PFSK-1 (cell line): ENCODE measurements around the gene ZSCAN16. TPM values are rescaled to one million over a fixed set of nuclear protein-coding genes. Genes with fewer than 3 reads are reported as not detected.
A peak's percentile ranks its signal among the peaks of the same experiment; 100 is the strongest.
"Not testable (repeated sequence)": the region's sequence is repeated elsewhere in the genome, so short reads cannot be mapped to it uniquely, and the experiment has no call there.

ENCODE experiments used
- FOXP2 ChIP-seq: optimal IDR thresholded peaks from 2 replicates; pipeline ENCODE3; 2011; ENCODE audit warnings: borderline replicate concordance, control low read depth, inconsistent platforms; ENCODE audit not compliant: insufficient read depth; ENCODE audit errors: extremely low read length, extremely low read depth
- POLR2AphosphoS5 ChIP-seq: IDR thresholded peaks from 2 replicates; pipeline ENCODE4 v1.6.1; 2012; ENCODE audit warnings: low read depth, mild to moderate bottlenecking, control low read depth, low read length, moderate library complexity
- SIN3A ChIP-seq: IDR thresholded peaks from 2 replicates; pipeline ENCODE4 v1.6.1; 2012; ENCODE audit warnings: mild to moderate bottlenecking, low read length, moderate library complexity, borderline replicate concordance; ENCODE audit not compliant: insufficient read depth
- TAF1 ChIP-seq: IDR thresholded peaks from 2 replicates; pipeline ENCODE4 v1.6.1; 2012; ENCODE audit warnings: low read length, control low read depth, borderline replicate concordance; ENCODE audit not compliant: insufficient read depth
- polyA plus RNA-seq: library from polyadenylated mRNA; unstranded; fragments of >200 nt; gene quantifications from one replicate; pipeline ENCODE4 v1.2.1, GENCODE V29; 2012; ENCODE audit warnings: low read depth, missing spikeins; ENCODE audit not compliant: insufficient read length
- TF ChIP-seq, protein P1 (sequence below), 2 experiments: IDR thresholded peaks; 2 replicates each; pipeline versions ENCODE4 v1.6.1 to v1.8.0; 2011 to 2012; ENCODE audit warnings: low read depth in 2 of 2, low read length in 2 of 2, control low read depth in 1 of 2, inconsistent platforms in 1 of 2, mild to moderate bottlenecking in 1 of 2, moderate library complexity in 1 of 2; ENCODE audit not compliant: insufficient read depth in 1 of 2

Gene ZSCAN16
- polyA plus RNA-seq, result 4.9 TPM

DNA sequence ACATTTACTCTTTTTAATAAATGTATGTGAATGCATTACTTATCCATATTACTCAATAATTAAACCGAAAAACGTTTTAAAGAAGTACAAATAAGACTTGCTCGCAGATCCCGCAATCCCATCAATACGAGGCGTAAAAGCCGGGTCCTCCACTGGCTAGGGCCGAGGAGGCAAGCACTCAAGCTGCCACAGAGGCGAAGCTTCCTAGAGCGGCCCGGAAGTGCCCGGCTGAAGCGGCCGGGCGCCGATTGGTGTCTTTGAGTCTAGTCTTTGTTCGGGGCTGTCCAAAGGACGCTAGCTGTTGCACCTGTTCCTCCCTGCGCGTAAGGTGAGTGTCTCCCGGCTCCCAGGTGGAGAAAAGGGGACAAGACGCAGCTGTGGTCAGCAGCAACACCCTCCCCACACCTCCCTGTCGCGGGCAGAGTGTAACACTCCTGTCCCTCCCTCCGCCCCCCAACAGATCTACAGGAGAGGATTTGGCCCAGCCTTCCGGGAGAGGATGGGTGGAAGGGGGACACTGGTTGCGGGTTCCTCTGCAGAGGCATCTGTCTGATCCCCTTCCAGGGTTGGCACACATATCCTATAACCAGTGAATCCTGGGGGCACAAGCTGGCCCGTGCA is at the start of gene ZSCAN16:
TSS of gene ZSCAN16 (plus strand) at position 260 of the 621 bp plus-strand sequence. CDS start 835 bp downstream, outside the sequence.
- TF ChIP-seq, protein P1, sequence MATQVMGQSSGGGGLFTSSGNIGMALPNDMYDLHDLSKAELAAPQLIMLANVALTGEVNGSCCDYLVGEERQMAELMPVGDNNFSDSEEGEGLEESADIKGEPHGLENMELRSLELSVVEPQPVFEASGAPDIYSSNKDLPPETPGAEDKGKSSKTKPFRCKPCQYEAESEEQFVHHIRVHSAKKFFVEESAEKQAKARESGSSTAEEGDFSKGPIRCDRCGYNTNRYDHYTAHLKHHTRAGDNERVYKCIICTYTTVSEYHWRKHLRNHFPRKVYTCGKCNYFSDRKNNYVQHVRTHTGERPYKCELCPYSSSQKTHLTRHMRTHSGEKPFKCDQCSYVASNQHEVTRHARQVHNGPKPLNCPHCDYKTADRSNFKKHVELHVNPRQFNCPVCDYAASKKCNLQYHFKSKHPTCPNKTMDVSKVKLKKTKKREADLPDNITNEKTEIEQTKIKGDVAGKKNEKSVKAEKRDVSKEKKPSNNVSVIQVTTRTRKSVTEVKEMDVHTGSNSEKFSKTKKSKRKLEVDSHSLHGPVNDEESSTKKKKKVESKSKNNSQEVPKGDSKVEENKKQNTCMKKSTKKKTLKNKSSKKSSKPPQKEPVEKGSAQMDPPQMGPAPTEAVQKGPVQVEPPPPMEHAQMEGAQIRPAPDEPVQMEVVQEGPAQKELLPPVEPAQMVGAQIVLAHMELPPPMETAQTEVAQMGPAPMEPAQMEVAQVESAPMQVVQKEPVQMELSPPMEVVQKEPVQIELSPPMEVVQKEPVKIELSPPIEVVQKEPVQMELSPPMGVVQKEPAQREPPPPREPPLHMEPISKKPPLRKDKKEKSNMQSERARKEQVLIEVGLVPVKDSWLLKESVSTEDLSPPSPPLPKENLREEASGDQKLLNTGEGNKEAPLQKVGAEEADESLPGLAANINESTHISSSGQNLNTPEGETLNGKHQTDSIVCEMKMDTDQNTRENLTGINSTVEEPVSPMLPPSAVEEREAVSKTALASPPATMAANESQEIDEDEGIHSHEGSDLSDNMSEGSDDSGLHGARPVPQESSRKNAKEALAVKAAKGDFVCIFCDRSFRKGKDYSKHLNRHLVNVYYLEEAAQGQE (IDR thresholded peaks at IDR 0.05; ENCODE audit: insufficient read depth in 1 of 2, low read depth in 2 of 2, low read length in 2 of 2), result peak in 1 of 2 experiments; percentile 48; a peak in 1 of 4 replicates
- peak; percentile 82; the same call in 1 of the 2 replicates for TF ChIP-seq SIN3A
- TF ChIP-seq POLR2AphosphoS5, result peak; percentile 92
- no peak for TF ChIP-seq FOXP2
- peak; percentile 92 for TF ChIP-seq TAF1

- TF ChIP-seq POLR2AphosphoS5 (no peak), SIN3A (no peak), TAF1 (no peak), FOXP2 (no peak)
- TF ChIP-seq, protein P1 (IDR thresholded peaks at IDR 0.05; ENCODE audit: insufficient read depth in 1 of 2, low read depth in 2 of 2, low read length in 2 of 2), result no peak
Observed at GRCh38 chr6:28078050-28078449, 46.4 kb upstream of the ZSCAN16 start.

DNA sequence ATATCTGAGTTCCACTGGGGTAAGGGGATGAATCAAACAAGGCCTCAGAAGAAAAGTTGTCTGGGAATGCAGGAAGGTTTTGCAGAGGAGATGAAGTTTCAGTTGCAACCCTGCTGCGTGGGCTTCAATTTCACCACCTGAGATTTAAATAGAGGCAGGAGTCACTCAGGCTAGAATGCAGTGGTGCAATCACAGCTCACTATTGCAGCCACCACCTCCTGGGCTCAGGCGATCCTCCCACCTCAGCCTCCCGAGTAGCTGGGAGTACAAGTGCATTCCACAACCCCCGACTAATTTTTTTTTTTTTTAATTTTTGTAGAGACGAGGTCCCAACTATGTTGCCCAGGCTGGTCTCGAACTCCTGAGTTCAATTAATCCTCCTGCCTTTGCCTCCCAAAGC is 45.6 kb upstream of the ZSCAN16 start:
- TF ChIP-seq, protein P1 (IDR thresholded peaks at IDR 0.05; ENCODE audit: insufficient read depth in 1 of 2, low read depth in 2 of 2, low read length in 2 of 2), result no peak
- TF ChIP-seq FOXP2, result no peak
- no peak for TF ChIP-seq TAF1
- no peak for TF ChIP-seq POLR2AphosphoS5
- no peak for TF ChIP-seq SIN3A

DNA sequence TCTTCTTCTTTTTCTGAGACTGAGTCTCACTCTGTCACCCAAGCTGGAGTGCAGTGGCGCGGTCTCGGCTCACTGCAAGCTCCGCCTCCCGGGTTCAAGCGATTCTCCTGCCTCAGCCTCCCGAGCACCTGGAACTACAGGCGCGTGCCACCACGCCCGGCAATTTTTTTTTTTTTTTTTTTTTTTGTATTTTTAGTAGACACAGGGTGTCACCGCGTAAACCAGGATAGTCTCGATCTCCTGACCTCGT is 44.1 kb upstream of the ZSCAN16 start, which contains the start of gene ZNF165:
TSS of gene ZNF165 (plus strand) at position 188 of the 250 bp plus-strand sequence. CDS start 4,913 bp downstream, outside the sequence.
- TF ChIP-seq TAF1, SIN3A: not testable (repeated sequence)
- TF ChIP-seq, protein P1 (IDR thresholded peaks at IDR 0.05; ENCODE audit: insufficient read depth in 1 of 2, low read depth in 2 of 2, low read length in 2 of 2), result not testable (repeated sequence)
